GM21528 (cell line): ENCODE measurements around the gene FBXO47.

Source experiments
- ATAC-seq: cut with Tn5 transposase; IDR thresholded peaks from one replicate; pipeline ENCODE4 v1.9.1; 2021; ENCODE audit warnings: mild to moderate bottlenecking, moderate library complexity; ENCODE audit not compliant: unreplicated experiment, low FRiP score

Gene FBXO47

DNA sequence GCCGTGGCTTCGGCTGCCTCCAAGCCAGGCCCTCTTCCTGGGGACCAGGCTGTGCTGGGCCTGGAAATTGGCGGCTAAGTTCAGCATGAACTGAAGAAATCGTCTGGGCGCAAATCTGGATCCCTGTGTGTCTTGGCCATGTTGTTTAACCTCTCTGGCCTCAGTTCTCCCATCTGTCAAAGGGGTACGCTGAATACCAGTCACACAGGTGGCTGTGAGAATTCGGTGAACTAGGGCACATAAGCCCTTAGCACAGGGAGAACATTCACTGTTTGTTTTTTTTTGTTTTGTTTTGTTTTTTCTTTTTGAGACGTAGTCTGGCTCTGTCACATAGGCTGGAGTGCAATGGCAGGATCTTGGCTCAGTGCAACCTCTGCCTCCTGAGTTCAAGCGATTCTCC is 78.4 kb downstream of the FBXO47 start:
- no peak for ATAC-seq

DNA sequence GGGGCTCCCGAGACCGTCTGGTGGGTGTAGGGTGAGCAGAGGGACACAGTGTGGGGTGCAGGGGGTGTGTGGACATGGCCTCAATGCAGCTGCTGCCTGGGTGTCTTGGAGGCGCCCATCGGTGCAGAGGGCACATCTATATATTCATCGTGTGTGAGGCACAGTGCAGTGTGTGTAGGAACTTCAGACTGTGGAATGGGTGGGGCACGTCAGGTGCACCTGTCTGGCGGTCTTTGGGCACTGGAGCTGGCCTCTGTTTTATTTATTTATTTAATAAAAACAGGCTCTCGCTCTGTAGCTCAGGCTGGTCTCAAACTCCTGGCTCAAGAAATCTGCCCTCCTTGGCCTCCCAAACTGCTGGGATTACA is 80.6 kb downstream of the FBXO47 start:
- no peak for ATAC-seq
